HepG2 (cell line): ENCODE data around the gene CCL19. TPM values are rescaled to one million over a fixed set of nuclear protein-coding genes. Genes with fewer than 3 reads are reported as not detected.

ENCODE experiments used
- AKAP8 ChIP-seq: sonication (generic); formaldehyde crosslinking; IDR thresholded peaks from 2 replicates; pipeline ENCODE4 v1.5.1; 2020; ENCODE audit warnings: mild to moderate bottlenecking, missing genetic modification reagents
- CENPBD1 ChIP-seq: sonication (generic); formaldehyde crosslinking; IDR thresholded peaks from 2 replicates; pipeline ENCODE4 v1.8.0; 2022; ENCODE audit warnings: missing genetic modification reagents, low read depth, mild to moderate bottlenecking, borderline replicate concordance
- ETV5 ChIP-seq: IDR thresholded peaks from 2 replicates; pipeline ENCODE4 v1.6.1; 2018; ENCODE audit warnings: missing biosample characterization, missing genetic modification reagents, inconsistent platforms, borderline replicate concordance
- FIP1L1 ChIP-seq: fragments of 200-400 bp; formaldehyde crosslinking; IDR thresholded peaks from 2 replicates; pipeline ENCODE4 v1.6.1; 2018; ENCODE audit warnings: low read depth, mild to moderate bottlenecking, low read length, moderate library complexity, borderline replicate concordance; ENCODE audit not compliant: insufficient read depth
- HMGXB4 ChIP-seq, 2 experiments: sonication (generic) in 1 of 2; formaldehyde crosslinking in 1 of 2; IDR thresholded peaks; 2 replicates each; pipeline versions ENCODE4 v1.4.0 to v1.6.1; 2018 to 2020; ENCODE audit warnings: missing genetic modification reagents in 2 of 2, borderline replicate concordance in 1 of 2, low read depth in 1 of 2, mild to moderate bottlenecking in 1 of 2, missing biosample characterization in 1 of 2
- MEF2D ChIP-seq: sonication (generic); formaldehyde crosslinking; IDR thresholded peaks from 2 replicates; pipeline ENCODE4 v1.5.1; 2020; ENCODE audit warnings: mild to moderate bottlenecking, missing genetic modification reagents
- PAX8 ChIP-seq: sonication (generic); formaldehyde crosslinking; IDR thresholded peaks from 2 replicates; pipeline ENCODE4 v1.8.0; 2022; ENCODE audit warnings: mild to moderate bottlenecking, missing genetic modification reagents, borderline replicate concordance
- PRPF4 ChIP-seq: fragments of 200-400 bp; formaldehyde crosslinking; IDR thresholded peaks from 2 replicates; pipeline ENCODE4 v1.6.1; 2016; ENCODE audit warnings: low read length, low read depth; ENCODE audit not compliant: poor library complexity, severe bottlenecking
- SMARCC2 ChIP-seq: fragments of 450-650 bp; IDR thresholded peaks from 2 replicates; pipeline ENCODE4 v1.6.1; 2017; ENCODE audit warnings: antibody characterized with exemption, mild to moderate bottlenecking
- SNAPC5 ChIP-seq: sonication (generic); formaldehyde crosslinking; IDR thresholded peaks from 2 replicates; pipeline ENCODE4 v1.8.1; 2023; ENCODE audit warnings: mild to moderate bottlenecking, missing genetic modification reagents, borderline replicate concordance
- SP140L ChIP-seq: sonication (generic); formaldehyde crosslinking; IDR thresholded peaks from 2 replicates; pipeline ENCODE4 v1.4.0; 2020; ENCODE audit warnings: missing genetic modification reagents, borderline replicate concordance
- SP5 ChIP-seq: IDR thresholded peaks from 2 replicates; pipeline ENCODE4 v1.6.1; 2016; ENCODE audit warnings: low read depth, borderline replicate concordance
- TAF15 ChIP-seq: fragments of 200-400 bp; formaldehyde crosslinking; IDR thresholded peaks from one replicate; pipeline ENCODE4 v1.6.1; 2018; ENCODE audit warnings: mild to moderate bottlenecking, low read depth, low read length; ENCODE audit not compliant: poor library complexity, severe bottlenecking
- THAP9 ChIP-seq: sonication (generic); formaldehyde crosslinking; IDR thresholded peaks from 2 replicates; pipeline ENCODE4; 2020; ENCODE audit warnings: missing genetic modification reagents, mild to moderate bottlenecking, borderline replicate concordance
- WIZ ChIP-seq: sonication (generic); formaldehyde crosslinking; IDR thresholded peaks from 2 replicates; pipeline ENCODE4 v1.5.1; 2020; ENCODE audit warnings: mild to moderate bottlenecking, missing genetic modification reagents
- ZBTB20 ChIP-seq: sonication (generic); formaldehyde crosslinking; IDR thresholded peaks from 2 replicates; pipeline ENCODE4 v1.8.1; 2023; ENCODE audit warnings: missing genetic modification reagents, low read depth, mild to moderate bottlenecking, borderline replicate concordance
- ZBTB7B ChIP-seq: sonication (generic); formaldehyde crosslinking; IDR thresholded peaks from 2 replicates; pipeline ENCODE4 v1.4.0; 2020; ENCODE audit warnings: missing genetic modification reagents
- ZNF12 ChIP-seq: sonication (generic); formaldehyde crosslinking; IDR thresholded peaks from 2 replicates; pipeline ENCODE4 v1.5.0; 2020; ENCODE audit warnings: missing genetic modification reagents
- ZNF121 ChIP-seq: sonication (generic); formaldehyde crosslinking; IDR thresholded peaks from 2 replicates; pipeline ENCODE4 v1.5.0; 2020; ENCODE audit warnings: mild to moderate bottlenecking, missing genetic modification reagents
- ZNF225 ChIP-seq: sonication (generic); formaldehyde crosslinking; IDR thresholded peaks from 2 replicates; pipeline ENCODE4 v1.4.0; 2020; ENCODE audit warnings: mild to moderate bottlenecking, missing genetic modification reagents
- ZNF326 ChIP-seq: sonication (generic); formaldehyde crosslinking; IDR thresholded peaks from 2 replicates; pipeline ENCODE4 v1.4.0; 2020; ENCODE audit warnings: missing genetic modification reagents, borderline replicate concordance
- polyA plus RNA-seq, 8 experiments: library from polyadenylated mRNA; depleted of rRNA in 3 of 8; stranded (reverse) in 7 of 8; unstranded in 1 of 8; fragments of >200 nt; fragmentation: Illumina TruSeq in 4 of 8; extraction: Trizol in 4 of 8; gene quantifications; 2 replicates each; pipeline versions ENCODE4 v1.2.1 to v1.2.3, GENCODE V29; 2011 to 2016; ENCODE audit warnings: low read depth in 4 of 8, missing spikeins in 1 of 8, mixed read lengths in 1 of 8; ENCODE audit not compliant: insufficient read depth in 1 of 8
- total RNA-seq, 5 experiments: library from RNA; depleted of rRNA; stranded (reverse); fragments of >200 nt; fragmentation: Illumina TruSeq; extraction: Trizol; gene quantifications; 2 replicates each; pipeline ENCODE4 v1.2.3, GENCODE V29; 2016; ENCODE audit warnings: low read depth in 1 of 5

CCL19 gene
- total and polyA plus RNA-seq, 2 of the 13 experiments (the other 11 are each of a cell fraction or from before 2014, with no cell fraction given), result not detected

GRCh38 chr9:34651876-34652601, 39.0 kb downstream of the CCL19 start, which contains the start of gene IL11RA (continued):
- TF ChIP-seq PRPF4, result no peak
- no peak for TF ChIP-seq ZNF121 (CRISPR knock-in tag)
- TF ChIP-seq AKAP8 (CRISPR knock-in tag), result 0 out of 2 replicates have a peak, but pooled peaks have one; percentile 58
- peak; percentile 82 for TF ChIP-seq TAF15
- TF ChIP-seq SNAPC5 (CRISPR knock-in tag), result no peak
- TF ChIP-seq WIZ (CRISPR knock-in tag), result no peak
- TF ChIP-seq HMGXB4 (CRISPR knock-in tag; IDR thresholded peaks at IDR 0.05; ENCODE audit: borderline replicate concordance in 1 of 2, low read depth in 1 of 2), result peak; percentile 39 to 60; a peak in 2 of 4 replicates
- TF ChIP-seq MEF2D, result 0 out of 2 replicates have a peak, but pooled peaks have one; percentile 46
- TF ChIP-seq ETV5, result peak; percentile 73
- TF ChIP-seq FIP1L1, result no peak
- TF ChIP-seq SP5 (CRISPR knock-in tag), result peak; percentile 97
- TF ChIP-seq PAX8 (CRISPR knock-in tag), result 0 out of 2 replicates have a peak, but pooled peaks have one; percentile 38
- no peak; the same call in 1 of the 2 replicates for TF ChIP-seq ZBTB7B (CRISPR knock-in tag)
- no peak for TF ChIP-seq ZNF326
- TF ChIP-seq ZBTB20 (CRISPR knock-in tag), result no peak
- no peak for TF ChIP-seq CENPBD1 (CRISPR knock-in tag)
- no peak for TF ChIP-seq ZNF12 (CRISPR knock-in tag)
- no peak for TF ChIP-seq SP140L (CRISPR knock-in tag)
- TF ChIP-seq THAP9 (CRISPR knock-in tag), result no peak; the same call in 1 of the 2 replicates
- no peak for TF ChIP-seq ZNF225 (CRISPR knock-in tag)
- no peak for TF ChIP-seq SMARCC2
